ENCODE data around the gene INPP5A. TPM values are rescaled to one million over a fixed set of nuclear protein-coding genes. Genes with fewer than 3 reads are reported as not detected.

The INPP5A gene
- total RNA-seq, 1 donor from 2014 or later, result 36.4 TPM

- Mint-ChIP-seq H3K4me1 (ENCODE audit: unreplicated experiment) (peaks cover 19% of the 10 kb centered on the region), H3K27me3 (ENCODE audit: unreplicated experiment) (no peaks in the 10 kb centered on the region), H3K27ac (ENCODE audit: unreplicated experiment) (no peak overlapping the region), H3K9me3 (ENCODE audit: unreplicated experiment) (no peaks in the 10 kb centered on the region), H3K4me3 (ENCODE audit: unreplicated experiment) (no peak overlapping the region), H3K36me3 (ENCODE audit: unreplicated experiment) (peaks cover 9% of the 10 kb centered on the region)
- TF ChIP-seq CTCF (IDR thresholded peaks at IDR 0.05), result no peak
- DNase-seq (ENCODE audit: extremely low spot score, unreplicated experiment), result no peak
These were observed 208.4 kb downstream of the INPP5A start for GRCh38 chr10:132745971-132746370.

GRCh38 chr10:132746386-132746785, 208.8 kb downstream of the INPP5A start:
- peaks cover 19% of the 10 kb centered on the region for H3K4me1 Mint-ChIP-seq (ENCODE audit: unreplicated experiment)
- no peaks in the 10 kb centered on the region for H3K9me3 Mint-ChIP-seq (ENCODE audit: unreplicated experiment)
- no peak overlapping the region for H3K27ac Mint-ChIP-seq (ENCODE audit: unreplicated experiment)
- TF ChIP-seq CTCF (IDR thresholded peaks at IDR 0.05), result no peak
- no peaks in the 10 kb centered on the region for H3K27me3 Mint-ChIP-seq (ENCODE audit: unreplicated experiment)
- DNase-seq (ENCODE audit: extremely low spot score, unreplicated experiment), result no peak
- H3K36me3 Mint-ChIP-seq (ENCODE audit: unreplicated experiment), result peaks cover 9% of the 10 kb centered on the region
- no peak overlapping the region for H3K4me3 Mint-ChIP-seq (ENCODE audit: unreplicated experiment)

GRCh38 chr10:132746801-132747625, 209.4 kb downstream of the INPP5A start:
- H3K27me3 Mint-ChIP-seq (ENCODE audit: unreplicated experiment), result no peaks in the 10 kb centered on the region

GRCh38 chr10:132748135-132748534, 210.5 kb downstream of the INPP5A start:
- Mint-ChIP-seq H3K27ac (ENCODE audit: unreplicated experiment) (no peak overlapping the region), H3K4me3 (ENCODE audit: unreplicated experiment) (no peak overlapping the region), H3K36me3 (ENCODE audit: unreplicated experiment) (peaks cover 9% of the 10 kb centered on the region), H3K27me3 (ENCODE audit: unreplicated experiment) (no peaks in the 10 kb centered on the region), H3K4me1 (ENCODE audit: unreplicated experiment) (peaks cover 13% of the 10 kb centered on the region), H3K9me3 (ENCODE audit: unreplicated experiment) (no peaks in the 10 kb centered on the region)
- no peak for DNase-seq (ENCODE audit: extremely low spot score, unreplicated experiment)
- TF ChIP-seq CTCF (IDR thresholded peaks at IDR 0.05), result no peak

More at GRCh38 chr10:132746801-132747625, 209.4 kb downstream of the INPP5A start:
- DNase-seq (ENCODE audit: extremely low spot score, unreplicated experiment), result no peak
- no peak overlapping the region for H3K27ac Mint-ChIP-seq (ENCODE audit: unreplicated experiment)
- peaks cover 19% of the 10 kb centered on the region for H3K4me1 Mint-ChIP-seq (ENCODE audit: unreplicated experiment)
- H3K4me3 Mint-ChIP-seq (ENCODE audit: unreplicated experiment), result no peak overlapping the region
- no peak for TF ChIP-seq CTCF (IDR thresholded peaks at IDR 0.05)
- peaks cover 9% of the 10 kb centered on the region for H3K36me3 Mint-ChIP-seq (ENCODE audit: unreplicated experiment)
- H3K9me3 Mint-ChIP-seq (ENCODE audit: unreplicated experiment), result no peaks in the 10 kb centered on the region

GRCh38 chr10:132748545-132749370, 211.2 kb downstream of the INPP5A start:
- Mint-ChIP-seq H3K4me3 (ENCODE audit: unreplicated experiment) (no peak overlapping the region), H3K9me3 (ENCODE audit: unreplicated experiment) (no peaks in the 10 kb centered on the region), H3K27me3 (ENCODE audit: unreplicated experiment) (no peaks in the 10 kb centered on the region)

More at GRCh38 chr10:132748545-132749370, 211.2 kb downstream of the INPP5A start:
- H3K36me3 Mint-ChIP-seq (ENCODE audit: unreplicated experiment), result peaks cover 10% of the 10 kb centered on the region
- H3K27ac Mint-ChIP-seq (ENCODE audit: unreplicated experiment), result no peak overlapping the region
- DNase-seq (ENCODE audit: extremely low spot score, unreplicated experiment), result no peak
- H3K4me1 Mint-ChIP-seq (ENCODE audit: unreplicated experiment), result peaks cover 8% of the 10 kb centered on the region
- TF ChIP-seq CTCF (IDR thresholded peaks at IDR 0.05), result no peak

Measured in osteocyte (in vitro differentiated cells).